KG1 (cell line): Measurements from ENCODE around the gene PKN1.

ENCODE experiments used
- DNase-seq: peaks from one replicate; lab custom pipeline; 2025; lab: John Stamatoyannopoulos, UW

PKN1 gene

DNA sequence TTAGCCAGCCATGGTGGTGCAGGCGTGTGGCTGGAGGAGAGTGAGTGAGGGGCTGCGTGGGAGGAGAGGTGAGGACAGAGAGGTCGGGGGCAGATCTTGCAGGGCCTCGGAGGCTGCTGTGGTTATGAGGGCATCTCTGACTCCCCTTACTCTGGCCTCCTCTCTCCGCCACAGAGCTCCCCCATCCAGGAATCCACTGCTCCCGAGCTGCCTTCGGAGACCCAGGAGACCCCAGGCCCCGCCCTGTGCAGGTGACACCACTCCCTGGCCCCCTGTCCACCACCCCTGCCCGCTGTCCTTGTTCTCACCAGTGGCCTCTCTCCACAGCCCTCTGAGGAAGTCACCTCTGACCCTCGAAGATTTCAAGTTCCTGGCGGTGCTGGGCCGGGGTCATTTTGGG is 34.3 kb downstream of the PKN1 start:
- DNase-seq = no peak

DNA sequence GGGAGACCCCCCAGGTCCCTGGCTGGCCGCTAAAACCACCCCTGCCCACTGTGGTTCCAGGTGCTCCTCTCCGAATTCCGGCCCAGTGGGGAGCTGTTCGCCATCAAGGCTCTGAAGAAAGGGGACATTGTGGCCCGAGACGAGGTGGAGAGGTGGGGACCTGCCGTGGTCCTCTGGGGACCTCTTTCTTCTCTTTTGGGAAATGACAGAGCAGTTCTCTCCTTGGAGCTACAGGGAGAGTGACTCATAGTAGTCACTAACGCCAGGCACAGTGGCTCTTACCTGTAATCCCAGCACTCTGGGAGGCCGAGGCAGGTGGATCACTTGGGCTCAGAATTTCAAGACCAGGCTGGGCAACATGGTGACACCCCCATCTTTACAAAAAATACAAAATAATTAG is 34.7 kb downstream of the PKN1 start:
- no peak for DNase-seq

DNA sequence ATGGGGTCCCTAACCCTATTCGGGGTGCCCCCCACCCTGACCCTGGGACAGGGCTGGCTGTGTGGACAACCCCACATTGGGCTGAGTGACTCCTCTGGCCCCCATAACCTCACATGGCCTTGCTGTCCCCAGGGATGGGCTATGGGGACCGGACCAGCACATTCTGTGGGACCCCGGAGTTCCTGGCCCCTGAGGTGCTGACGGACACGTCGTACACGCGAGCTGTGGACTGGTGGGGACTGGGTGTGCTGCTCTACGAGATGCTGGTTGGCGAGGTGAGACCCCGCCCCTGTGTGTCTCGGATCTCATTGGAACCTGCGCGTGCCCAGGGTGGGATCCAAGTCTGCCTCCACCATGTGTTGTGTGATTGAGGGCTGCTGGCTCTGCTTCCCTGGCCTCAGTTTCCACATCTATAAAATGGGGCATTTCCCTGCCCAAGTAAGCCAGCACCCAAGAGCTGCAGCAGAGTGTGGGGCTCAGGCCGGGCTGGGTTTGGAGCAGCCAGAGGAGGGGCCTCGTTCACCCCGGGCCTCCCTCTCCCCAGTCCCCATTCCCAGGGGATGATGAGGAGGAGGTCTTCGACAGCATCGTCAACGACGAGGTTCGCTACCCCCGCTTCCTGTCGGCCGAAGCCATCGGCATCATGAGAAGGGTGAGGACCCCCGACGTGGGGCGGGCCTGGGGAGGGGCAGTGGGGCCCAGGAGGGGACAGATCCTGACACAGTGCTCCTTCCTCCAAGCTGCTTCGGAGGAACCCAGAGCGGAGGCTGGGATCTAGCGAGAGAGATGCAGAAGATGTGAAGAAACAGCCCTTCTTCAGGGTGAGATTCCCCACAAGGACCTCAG is 37.1 kb downstream of the PKN1 start:
- DNase-seq = no peak

DNA sequence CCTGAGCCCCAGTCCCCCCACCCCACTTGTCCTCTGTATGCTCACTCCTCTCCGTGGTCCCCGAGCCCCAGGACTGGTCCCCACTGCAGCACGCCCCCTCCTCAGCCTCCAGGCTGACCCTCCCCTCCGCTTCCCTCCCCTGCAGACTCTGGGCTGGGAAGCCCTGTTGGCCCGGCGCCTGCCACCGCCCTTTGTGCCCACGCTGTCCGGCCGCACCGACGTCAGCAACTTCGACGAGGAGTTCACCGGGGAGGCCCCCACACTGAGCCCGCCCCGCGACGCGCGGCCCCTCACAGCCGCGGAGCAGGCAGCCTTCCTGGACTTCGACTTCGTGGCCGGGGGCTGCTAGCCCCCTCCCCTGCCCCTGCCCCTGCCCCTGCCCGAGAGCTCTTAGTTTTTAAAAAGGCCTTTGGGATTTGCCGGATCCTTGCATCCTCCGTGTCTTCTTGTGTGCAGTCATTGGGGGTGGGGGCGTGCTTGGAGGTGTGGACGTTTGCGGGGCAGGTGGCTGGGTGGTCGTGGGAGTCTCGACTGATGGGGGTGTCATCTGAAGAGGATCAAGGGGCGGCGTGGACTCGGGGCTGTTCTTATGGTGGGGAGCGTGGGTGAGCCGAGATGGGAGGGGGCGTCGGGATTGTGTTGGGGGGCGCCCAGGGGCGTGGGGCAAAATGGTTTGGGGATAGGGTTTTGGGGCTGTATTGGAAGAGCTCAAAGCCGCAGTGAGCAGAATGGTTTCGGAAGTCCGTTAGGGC is 38.5 kb downstream of the PKN1 start:
- no peak for DNase-seq

DNA sequence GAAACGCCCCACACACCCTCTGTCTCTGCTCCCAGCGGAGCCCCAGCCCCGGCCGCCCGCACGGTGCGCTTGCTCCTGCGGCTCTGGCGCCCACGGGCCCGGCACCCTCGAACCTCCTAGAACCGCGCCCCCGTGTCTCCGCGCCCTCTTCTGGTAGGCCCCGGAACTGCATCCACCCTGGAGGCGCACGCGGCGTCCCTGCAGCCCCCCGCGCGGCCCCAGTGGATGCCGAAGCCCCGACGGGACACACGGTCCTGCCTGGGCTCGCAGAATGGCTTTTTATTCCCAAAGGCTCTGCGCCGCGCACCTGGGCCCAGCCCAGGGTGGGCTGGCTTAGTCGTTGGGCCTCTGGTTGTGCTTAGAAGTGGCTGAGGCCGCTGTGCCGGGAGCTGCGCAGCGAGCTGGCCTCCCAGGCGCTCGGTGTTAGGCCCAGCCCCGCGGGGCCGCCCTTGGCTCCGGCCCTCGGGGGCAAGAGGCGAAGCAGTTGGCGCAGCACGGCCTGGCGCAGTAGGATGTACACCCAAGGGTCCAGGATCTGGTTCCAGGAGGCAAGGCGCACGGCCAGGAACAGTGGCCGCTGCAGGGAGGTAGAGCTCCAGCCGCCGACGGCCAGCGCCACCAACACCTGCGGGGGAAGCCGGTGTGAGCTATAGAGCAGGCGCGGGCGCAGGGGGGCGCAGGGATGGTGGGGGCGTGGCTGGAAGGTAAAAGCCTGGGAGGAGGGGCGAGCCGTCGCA is 39.3 kb downstream of the PKN1 start:
- DNase-seq = peak; percentile 26

DNA sequence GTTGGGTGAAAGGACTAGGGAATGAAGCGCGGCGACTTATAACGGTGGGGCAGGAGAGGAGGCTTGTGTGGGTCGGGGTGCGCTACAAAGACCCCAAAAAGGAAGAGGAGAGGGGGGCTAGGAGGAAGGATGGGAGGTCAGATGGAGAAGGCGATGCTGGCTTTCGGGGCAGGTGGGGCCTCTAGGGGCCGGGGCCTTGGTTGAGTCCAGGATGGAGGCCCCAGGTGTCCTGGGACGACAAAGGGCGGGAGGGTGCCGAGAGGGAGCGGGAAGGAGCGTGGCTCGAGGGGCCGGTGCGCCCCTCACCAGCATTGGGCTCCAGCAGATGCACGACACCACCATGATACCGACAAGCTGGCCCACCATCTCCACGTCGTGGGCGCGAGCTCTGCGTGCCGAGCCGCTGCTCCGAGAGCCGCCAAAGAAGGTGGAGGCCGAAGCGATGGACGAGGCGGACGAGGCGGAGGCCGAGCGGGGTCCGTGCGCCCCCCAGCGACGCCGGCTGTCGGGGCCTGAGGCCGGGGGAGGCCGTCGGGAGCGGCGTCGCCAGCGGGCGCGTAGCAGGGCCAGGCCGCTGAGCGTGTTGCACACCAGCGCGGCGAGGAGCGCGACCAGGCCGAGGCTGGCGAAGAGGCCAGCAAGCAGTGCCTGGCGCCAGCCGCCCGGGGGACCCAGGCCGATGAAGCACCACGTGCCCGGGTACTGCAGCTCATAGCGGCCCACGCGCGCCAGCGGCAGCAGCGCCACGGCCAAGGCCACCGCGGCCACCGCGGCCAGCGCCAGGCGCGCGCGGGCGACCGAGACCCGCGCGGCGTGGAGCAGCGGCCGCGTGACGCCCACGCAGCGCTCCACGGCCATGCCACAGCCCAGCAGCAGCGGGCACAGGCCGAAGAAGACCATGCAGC is 40.2 kb downstream of the PKN1 start:
- DNase-seq = no peak

DNA sequence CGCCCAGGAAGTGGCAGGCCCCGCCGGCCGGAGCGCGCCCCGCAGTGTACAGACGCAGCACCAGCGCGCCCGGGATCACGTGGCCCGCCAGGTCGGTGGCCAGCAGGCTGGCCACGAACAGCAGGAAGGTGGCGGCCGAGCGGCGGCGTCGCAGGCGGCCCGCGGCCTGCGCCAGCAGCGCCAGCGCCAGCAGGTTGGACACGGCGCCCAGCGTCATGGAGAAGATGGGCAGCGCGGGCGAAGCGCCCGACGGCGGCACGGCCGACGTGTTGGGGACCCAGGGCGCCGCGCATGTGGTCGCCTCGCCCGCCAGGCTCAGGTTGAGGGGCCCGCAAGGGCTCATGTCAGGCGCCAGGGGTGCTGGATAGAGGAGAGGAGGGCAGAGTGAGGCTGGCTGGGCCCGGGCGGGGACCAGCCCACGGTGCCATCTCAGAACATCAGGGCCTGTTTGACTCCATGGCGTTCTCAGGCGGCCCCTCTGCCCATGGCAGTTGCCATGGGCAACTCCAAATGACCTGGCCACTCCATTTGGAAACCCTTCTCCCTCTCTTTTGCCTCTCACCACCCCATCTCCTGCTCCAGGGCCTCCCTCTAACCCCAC is 41.0 kb downstream of the PKN1 start:
- no peak for DNase-seq

DNA sequence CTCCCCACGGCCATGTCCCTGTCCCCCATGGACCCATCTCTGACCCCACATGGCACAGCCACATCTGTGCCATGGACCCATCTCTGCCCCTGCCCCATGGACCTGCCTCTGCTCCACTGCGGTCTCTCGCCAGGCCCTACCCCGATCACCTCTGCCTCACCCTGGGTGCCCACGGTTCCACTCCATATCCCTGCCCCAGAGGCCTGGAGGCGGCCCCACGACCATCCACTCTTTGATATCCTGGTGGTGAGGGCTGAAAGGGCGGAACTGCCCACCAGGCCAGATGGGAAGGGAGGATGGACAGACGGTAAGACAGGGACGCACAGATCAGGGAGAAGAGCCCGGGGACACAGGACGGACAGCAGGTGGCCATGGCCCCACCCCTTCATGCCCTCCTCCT is 41.7 kb downstream of the PKN1 start:
- no peak for DNase-seq

DNA sequence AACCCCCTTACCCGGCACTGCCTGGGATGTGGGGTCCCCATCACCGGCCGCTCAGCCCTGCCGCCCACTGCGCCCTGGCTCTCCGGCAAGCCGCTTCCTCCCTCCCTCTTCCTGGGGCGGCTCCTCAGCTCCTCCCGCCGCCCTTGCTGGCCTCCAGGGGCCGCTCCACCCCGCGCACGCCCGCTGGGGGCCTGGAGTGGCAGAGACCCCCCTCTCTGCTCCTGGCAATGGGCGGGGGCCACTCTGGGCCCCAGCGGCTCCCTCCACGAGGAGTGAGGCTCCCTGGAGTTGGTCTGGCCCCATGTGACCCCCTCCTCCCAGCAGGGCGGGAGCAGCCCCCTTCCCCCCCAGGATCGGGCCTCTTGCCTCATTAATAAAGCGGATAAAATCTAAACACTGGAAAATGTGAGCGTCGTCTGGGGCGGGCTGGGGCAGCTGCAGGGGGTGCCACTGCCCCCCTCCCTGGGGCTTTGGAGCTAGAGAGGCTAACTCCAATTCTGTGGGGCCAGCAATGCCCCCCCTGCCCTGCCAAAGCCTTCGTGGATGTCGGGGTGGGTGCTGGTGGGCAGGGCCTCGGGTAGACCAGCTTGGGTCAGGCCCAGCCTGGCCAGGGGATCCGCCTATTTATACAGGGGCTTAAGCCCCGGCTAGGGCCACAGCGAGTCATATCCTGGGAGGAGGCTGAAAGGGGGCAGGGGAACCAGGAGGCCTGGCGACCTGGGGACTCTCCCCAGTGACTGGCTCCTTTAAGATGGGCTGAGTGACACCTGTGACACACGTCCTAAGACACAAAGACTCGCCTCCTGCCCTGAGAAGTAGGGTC is 42.4 kb downstream of the PKN1 start, which contains the start of gene PTGER1:
Gene PTGER1 (minus strand): TSS at position 104 of the 823 bp plus-strand sequence. CDS start 1,034 bp downstream, outside the sequence.
- no peak for DNase-seq

DNA sequence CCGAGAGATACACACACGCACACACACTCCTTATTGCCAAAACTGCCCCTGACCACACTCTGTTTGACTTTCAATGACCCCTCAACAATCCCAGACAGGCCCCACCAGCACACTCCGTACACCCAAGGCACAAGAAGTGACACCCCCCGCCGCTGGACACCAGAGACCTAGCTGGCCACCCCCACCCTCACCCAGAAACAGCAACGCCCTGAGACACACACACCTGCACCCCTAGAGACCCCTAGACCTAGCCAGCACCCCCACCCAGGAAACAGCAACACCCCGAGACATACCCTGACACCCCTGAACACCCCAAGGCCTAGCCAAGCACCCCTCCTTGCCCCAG is 43.2 kb downstream of the PKN1 start:
- no peak for DNase-seq

DNA sequence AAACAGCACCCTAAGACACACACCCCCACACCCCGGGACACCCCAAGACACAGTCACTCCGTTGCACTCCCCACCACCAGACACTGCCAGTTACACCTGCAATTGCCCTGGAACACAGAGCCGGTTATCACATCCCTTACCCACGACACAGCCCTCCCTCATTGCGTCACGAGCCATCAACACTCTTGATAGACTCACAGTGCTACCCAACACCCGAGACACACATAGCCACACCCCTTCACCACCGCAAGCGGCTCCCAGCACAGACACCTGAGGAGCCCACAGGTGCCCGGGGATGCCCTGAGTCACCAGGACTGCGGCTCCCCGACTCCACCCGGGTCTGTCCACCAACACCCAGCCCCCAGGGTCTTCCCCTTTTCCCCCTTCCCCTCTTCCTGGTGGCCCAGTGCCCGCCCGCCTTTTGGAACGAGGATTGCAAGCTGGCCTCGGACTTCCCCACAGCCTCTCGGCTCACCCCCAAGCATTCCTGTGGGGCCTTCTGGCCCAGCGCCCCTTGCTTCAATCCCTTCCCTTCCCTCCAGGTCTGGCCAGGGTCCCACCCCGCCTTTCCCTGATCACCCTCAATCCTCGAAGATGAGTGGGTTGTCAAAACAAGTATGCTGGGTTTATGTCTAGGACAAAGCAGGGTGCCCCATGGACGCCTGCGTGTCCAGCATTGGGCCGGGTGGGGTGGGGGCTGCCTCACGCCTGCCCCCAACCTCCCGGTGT is 43.7 kb downstream of the PKN1 start:
- no peak for DNase-seq

DNA sequence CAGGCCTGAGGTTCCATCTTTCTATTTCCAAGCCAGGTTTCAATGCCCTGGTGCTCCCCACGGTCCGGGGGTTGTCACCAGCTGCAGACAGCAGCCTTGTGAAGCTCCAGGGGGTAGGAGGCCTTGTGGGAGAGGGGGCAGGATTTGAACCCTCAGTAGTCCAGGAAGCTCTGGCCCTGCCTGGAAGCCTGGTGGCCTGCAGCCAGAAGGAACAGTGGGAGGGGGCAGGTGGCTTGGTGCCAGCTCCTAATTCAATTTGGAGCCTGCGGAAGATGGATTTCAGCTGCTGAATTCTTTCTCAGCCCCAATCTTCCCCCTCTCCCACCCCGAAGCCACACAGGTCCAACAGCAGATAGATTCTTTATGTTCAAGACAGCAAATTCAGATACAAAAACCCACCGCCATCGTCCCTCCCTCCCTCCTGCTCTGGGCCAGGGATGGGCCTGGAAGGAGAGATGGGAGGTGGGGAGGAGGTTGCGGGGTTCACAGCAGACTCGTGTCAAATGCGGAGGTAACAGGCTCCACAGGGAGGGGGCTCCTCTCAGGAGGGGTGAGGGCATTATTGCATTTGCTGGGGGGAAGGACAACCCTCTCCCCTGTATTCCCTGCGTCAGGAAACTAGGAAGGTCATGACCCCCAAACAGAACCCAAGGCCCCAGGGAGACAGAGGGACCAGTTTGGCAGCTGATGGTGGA is 44.5 kb downstream of the PKN1 start:
- no peak for DNase-seq

DNA sequence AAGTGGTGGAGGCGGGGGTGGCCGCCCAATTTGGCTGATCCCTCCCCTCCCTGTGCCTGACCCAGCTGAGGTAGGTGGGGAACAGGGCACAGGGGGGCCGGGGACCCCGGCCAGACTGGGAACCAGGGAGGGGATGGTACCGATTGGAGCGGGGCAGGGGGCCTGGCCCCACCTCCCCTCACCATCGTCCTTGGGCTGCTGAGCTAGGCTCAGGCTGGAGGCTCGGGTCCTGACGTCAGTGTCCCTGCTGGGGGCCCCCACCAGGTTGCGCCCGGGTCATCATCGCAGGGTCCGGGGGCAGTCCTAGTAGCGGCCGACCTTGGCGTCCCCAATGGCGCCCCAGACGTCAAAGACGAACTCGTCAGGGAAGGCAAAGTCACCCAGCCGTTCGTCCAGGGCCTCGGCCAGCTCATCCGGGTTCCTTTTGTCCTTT is 45.0 kb downstream of the PKN1 start:
- DNase-seq = no peak

DNA sequence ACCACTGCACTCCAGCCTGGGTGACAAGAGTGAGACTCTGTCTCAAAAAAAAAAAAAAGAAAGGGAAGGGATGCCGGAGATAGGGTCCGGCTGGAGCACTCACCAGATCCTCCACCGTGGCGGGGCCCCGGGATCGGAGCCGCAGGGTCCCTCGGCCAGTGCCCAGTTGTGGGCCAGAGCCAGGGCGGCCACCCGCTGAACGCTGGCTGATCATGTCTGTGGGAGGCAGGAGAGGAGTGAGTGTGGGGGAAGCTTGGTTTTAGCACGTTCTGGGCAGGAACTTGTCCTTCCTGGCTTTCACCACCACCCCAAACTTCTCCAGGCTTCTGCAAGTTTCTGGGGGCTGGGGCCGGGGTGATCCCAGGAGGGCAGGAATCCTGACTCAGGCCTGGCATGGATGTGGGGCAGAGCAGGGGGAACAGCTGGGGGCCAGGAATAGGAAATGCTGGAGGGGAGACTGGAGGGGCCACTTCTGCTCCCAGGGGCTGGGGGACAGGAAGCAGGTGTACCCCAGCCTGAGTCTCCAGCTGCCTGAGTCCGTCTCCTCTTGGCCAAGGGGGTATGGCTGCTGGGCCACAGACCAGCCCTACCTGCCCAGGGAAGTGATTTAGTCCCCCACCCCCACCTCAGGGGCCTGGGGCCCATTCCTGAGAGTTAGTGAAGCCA is 46.3 kb downstream of the PKN1 start:
- DNase-seq = no peak

DNA sequence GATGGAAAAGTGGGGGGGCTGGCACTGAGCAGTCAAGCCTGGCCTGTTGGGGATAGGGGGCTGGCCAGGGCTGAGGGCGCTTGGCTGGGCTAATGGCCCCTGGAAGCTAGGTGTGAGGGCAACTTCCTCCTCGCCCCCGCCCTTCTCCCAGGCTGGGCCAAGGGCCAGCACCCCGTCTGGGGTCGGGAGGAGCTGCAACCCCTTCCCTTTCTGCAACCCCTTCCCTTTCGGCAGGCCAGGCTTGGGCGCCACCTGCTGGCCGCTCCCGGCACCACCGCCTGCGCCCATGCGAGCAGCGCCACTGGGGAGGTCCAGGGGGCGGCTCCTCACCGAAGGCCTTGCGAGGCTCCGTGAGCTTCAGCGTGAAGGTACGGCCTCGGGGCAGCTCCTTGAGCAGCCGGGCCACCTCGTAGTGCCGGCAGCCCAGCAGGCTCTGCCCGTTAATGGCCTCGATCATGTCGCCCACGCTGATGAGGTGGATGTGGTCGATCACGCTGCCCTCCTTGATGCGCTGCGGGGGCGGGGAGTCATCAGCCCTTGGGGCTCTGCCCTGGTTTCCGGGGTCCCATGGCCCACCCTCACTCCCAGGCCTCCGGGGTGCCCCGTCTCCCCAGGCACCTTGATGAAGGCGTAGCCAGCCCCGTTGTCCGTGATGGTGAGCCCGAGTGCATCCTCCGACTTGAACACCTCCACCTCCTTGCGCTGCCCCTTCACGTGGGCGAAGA is 47.0 kb downstream of the PKN1 start:
- DNase-seq = peak; percentile 36

DNA sequence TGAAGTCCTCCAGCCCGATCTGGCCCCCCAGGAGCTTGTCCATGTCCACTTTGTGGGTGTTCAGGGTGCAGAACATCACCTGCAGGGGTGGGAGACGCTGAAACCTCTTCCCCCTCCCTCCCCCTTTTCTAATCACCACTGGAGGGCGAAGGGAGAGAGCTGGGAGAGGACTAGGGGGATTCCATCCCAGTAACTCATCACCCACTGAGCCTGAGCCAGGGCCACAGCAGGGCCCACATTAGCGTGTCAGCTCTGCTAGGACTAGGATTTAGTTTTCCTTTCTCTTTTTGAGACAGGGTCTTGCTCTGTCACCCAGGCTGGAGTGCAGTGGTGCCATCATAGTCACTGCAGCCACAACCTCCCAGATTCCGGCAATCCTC is 47.6 kb downstream of the PKN1 start:
- DNase-seq = no peak

DNA sequence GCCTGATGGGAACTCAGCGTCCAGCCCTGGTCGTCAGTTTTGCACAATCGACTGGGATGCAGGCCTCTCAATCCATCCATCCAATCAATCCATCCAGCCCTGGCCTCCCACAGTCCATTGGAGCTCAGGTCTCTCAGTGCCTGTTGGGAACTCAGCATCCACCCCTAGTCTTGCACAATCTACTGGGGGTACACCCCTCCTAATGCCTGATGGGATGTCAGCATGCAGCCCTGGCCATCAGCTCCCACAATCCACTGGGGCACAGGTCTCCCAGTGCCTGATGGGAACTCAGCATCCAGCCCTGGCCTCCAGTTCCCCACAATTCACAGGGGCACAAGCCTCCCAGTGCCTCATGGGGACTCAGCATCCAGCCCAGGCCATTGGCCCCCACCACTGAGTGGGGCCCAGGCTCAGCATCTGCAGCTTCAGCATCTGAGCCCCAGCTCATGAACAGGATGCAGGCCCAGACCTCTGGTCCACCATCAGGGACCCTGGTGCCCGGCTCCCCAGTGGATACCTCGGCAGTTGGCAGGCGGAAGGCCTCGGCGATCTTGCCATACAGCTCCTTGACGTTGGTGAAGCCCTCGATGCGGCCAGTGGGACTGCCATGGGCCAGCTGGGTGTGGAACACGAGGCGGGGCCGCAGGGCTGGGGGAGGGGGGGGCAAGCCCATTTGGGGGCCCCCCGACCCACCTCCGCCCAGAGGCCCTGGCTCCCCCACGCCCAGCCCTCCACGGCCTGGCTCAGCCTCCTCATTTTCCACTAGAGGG is 49.3 kb downstream of the PKN1 start:
- no peak for DNase-seq
